Measurements from ENCODE around the gene ANP32A.

The ANP32A gene

GRCh38 chr15:68798346-68799094 lies 22.2 kb downstream of the ANP32A start:
- Histone ChIP-seq H3K36me3 (ENCODE audit: control insufficient read depth in 2 of 2, insufficient read depth in 2 of 2, low read length in 2 of 2) (no peaks in the 10 kb centered on the region), H3K27me3 (ENCODE audit: control insufficient read depth in 2 of 2, insufficient read depth in 2 of 2, low read length in 2 of 2) (no peaks in the 10 kb centered on the region), H3K4me3 (ENCODE audit: low read length in 2 of 2) (no peak overlapping the region), H3K9me3 (ENCODE audit: control insufficient read depth in 2 of 2, low read length in 2 of 2) (no peaks in the 10 kb centered on the region), H3K27ac (ENCODE audit: low read depth in 2 of 2, low read length in 2 of 2) (no peak overlapping the region), H3K9ac (ENCODE audit: low read depth in 1 of 2, low read length in 2 of 2) (no peak overlapping the region), H3K4me1 (ENCODE audit: control insufficient read depth in 2 of 2, insufficient read depth in 2 of 2, low read length in 2 of 2) (peaks cover 26 to 29% of the 10 kb centered on the region in 2 donors)

- Histone ChIP-seq H3K4me1 (ENCODE audit: control insufficient read depth in 2 of 2, insufficient read depth in 2 of 2, low read length in 2 of 2) (peaks cover 34 to 35% of the 10 kb centered on the region in 2 donors), H3K27ac (ENCODE audit: low read depth in 2 of 2, low read length in 2 of 2) (no peak overlapping the region), H3K36me3 (ENCODE audit: control insufficient read depth in 2 of 2, insufficient read depth in 2 of 2, low read length in 2 of 2) (no peaks in the 10 kb centered on the region), H3K4me3 (ENCODE audit: low read length in 2 of 2) (no peak overlapping the region), H3K27me3 (ENCODE audit: control insufficient read depth in 2 of 2, insufficient read depth in 2 of 2, low read length in 2 of 2) (no peaks in the 10 kb centered on the region), H3K9ac (ENCODE audit: low read depth in 1 of 2, low read length in 2 of 2) (no peak overlapping the region), H3K9me3 (ENCODE audit: control insufficient read depth in 2 of 2, low read length in 2 of 2) (no peaks in the 10 kb centered on the region)
Observed at GRCh38 chr15:68797599-68798345, 22.9 kb downstream of the ANP32A start.

- Histone ChIP-seq H3K27me3 (ENCODE audit: control insufficient read depth in 2 of 2, insufficient read depth in 2 of 2, low read length in 2 of 2) (no peaks in the 10 kb centered on the region), H3K36me3 (ENCODE audit: control insufficient read depth in 2 of 2, insufficient read depth in 2 of 2, low read length in 2 of 2) (no peaks in the 10 kb centered on the region), H3K27ac (ENCODE audit: low read depth in 2 of 2, low read length in 2 of 2) (no peak overlapping the region), H3K9me3 (ENCODE audit: control insufficient read depth in 2 of 2, low read length in 2 of 2) (no peaks in the 10 kb centered on the region), H3K4me1 (ENCODE audit: control insufficient read depth in 2 of 2, insufficient read depth in 2 of 2, low read length in 2 of 2) (peaks cover 39 to 41% of the 10 kb centered on the region in 2 donors), H3K9ac (ENCODE audit: low read depth in 1 of 2, low read length in 2 of 2) (no peak overlapping the region), H3K4me3 (ENCODE audit: low read length in 2 of 2) (no peak overlapping the region)
Observed at GRCh38 chr15:68797191-68797590, 23.5 kb downstream of the ANP32A start.

- H3K4me3 ChIP-seq (ENCODE audit: low read length in 2 of 2) = no peak overlapping the region
- no peaks in the 10 kb centered on the region for H3K36me3 ChIP-seq (ENCODE audit: control insufficient read depth in 2 of 2, insufficient read depth in 2 of 2, low read length in 2 of 2)
- H3K4me1 ChIP-seq (ENCODE audit: control insufficient read depth in 2 of 2, insufficient read depth in 2 of 2, low read length in 2 of 2) = peaks cover 39 to 47% of the 10 kb centered on the region in 2 donors
- no peaks in the 10 kb centered on the region for H3K9me3 ChIP-seq (ENCODE audit: control insufficient read depth in 2 of 2, low read length in 2 of 2)
- no peak overlapping the region for H3K9ac ChIP-seq (ENCODE audit: low read depth in 1 of 2, low read length in 2 of 2)
- H3K27ac ChIP-seq (ENCODE audit: low read depth in 2 of 2, low read length in 2 of 2) = no peak overlapping the region
- H3K27me3 ChIP-seq (ENCODE audit: control insufficient read depth in 2 of 2, insufficient read depth in 2 of 2, low read length in 2 of 2) = no peaks in the 10 kb centered on the region
Observed at GRCh38 chr15:68796576-68796975, 24.1 kb downstream of the ANP32A start.

- Histone ChIP-seq H3K36me3 (ENCODE audit: control insufficient read depth in 2 of 2, insufficient read depth in 2 of 2, low read length in 2 of 2) (no peaks in the 10 kb centered on the region), H3K4me3 (ENCODE audit: low read length in 2 of 2) (peak overlapping the region; percentile 13 to 63)
Observed at GRCh38 chr15:68795298-68795848, 25.3 kb downstream of the ANP32A start.

GRCh38 chr15:68794863-68795262 lies 25.8 kb downstream of the ANP32A start:
- no peaks in the 10 kb centered on the region for H3K9me3 ChIP-seq (ENCODE audit: control insufficient read depth in 2 of 2, low read length in 2 of 2)
- no peaks in the 10 kb centered on the region for H3K27me3 ChIP-seq (ENCODE audit: control insufficient read depth in 2 of 2, insufficient read depth in 2 of 2, low read length in 2 of 2)
- H3K9ac ChIP-seq (ENCODE audit: low read depth in 1 of 2, low read length in 2 of 2) = peak overlapping the region; percentile 38 to 44
- H3K4me1 ChIP-seq (ENCODE audit: control insufficient read depth in 2 of 2, insufficient read depth in 2 of 2, low read length in 2 of 2) = peaks cover 48 to 58% of the 10 kb centered on the region in 2 donors
- peak overlapping the region in 1 of 2 donors; percentile 8 for H3K4me3 ChIP-seq (ENCODE audit: low read length in 2 of 2)
- H3K36me3 ChIP-seq (ENCODE audit: control insufficient read depth in 2 of 2, insufficient read depth in 2 of 2, low read length in 2 of 2) = no peaks in the 10 kb centered on the region
- peak overlapping the region; percentile 72 to 74 for H3K27ac ChIP-seq (ENCODE audit: low read depth in 2 of 2, low read length in 2 of 2)

More at GRCh38 chr15:68795298-68795848, 25.3 kb downstream of the ANP32A start:
- H3K9ac ChIP-seq (ENCODE audit: low read depth in 1 of 2, low read length in 2 of 2) = peak overlapping the region; percentile 57 to 64
- H3K4me1 ChIP-seq (ENCODE audit: control insufficient read depth in 2 of 2, insufficient read depth in 2 of 2, low read length in 2 of 2) = peaks cover 43 to 53% of the 10 kb centered on the region in 2 donors
- H3K27ac ChIP-seq (ENCODE audit: low read depth in 2 of 2, low read length in 2 of 2) = peak overlapping the region; percentile 72 to 74
- no peaks in the 10 kb centered on the region for H3K27me3 ChIP-seq (ENCODE audit: control insufficient read depth in 2 of 2, insufficient read depth in 2 of 2, low read length in 2 of 2)
- no peaks in the 10 kb centered on the region for H3K9me3 ChIP-seq (ENCODE audit: control insufficient read depth in 2 of 2, low read length in 2 of 2)

GRCh38 chr15:68794307-68794706 lies 26.4 kb downstream of the ANP32A start:
- Histone ChIP-seq H3K36me3 (ENCODE audit: control insufficient read depth in 2 of 2, insufficient read depth in 2 of 2, low read length in 2 of 2) (no peaks in the 10 kb centered on the region), H3K27ac (ENCODE audit: low read depth in 2 of 2, low read length in 2 of 2) (peak overlapping the region; percentile 72 to 74), H3K4me1 (ENCODE audit: control insufficient read depth in 2 of 2, insufficient read depth in 2 of 2, low read length in 2 of 2) (peaks cover 53 to 64% of the 10 kb centered on the region in 2 donors), H3K9ac (ENCODE audit: low read depth in 1 of 2, low read length in 2 of 2) (peak overlapping the region in 1 of 2 donors; percentile 38), H3K4me3 (ENCODE audit: low read length in 2 of 2) (peak overlapping the region in 1 of 2 donors; percentile 10), H3K27me3 (ENCODE audit: control insufficient read depth in 2 of 2, insufficient read depth in 2 of 2, low read length in 2 of 2) (no peaks in the 10 kb centered on the region), H3K9me3 (ENCODE audit: control insufficient read depth in 2 of 2, low read length in 2 of 2) (no peaks in the 10 kb centered on the region)

- H3K4me3 ChIP-seq (ENCODE audit: low read length in 2 of 2) = peak overlapping the region in 1 of 2 donors; percentile 10
- peaks cover 59 to 69% of the 10 kb centered on the region in 2 donors for H3K4me1 ChIP-seq (ENCODE audit: control insufficient read depth in 2 of 2, insufficient read depth in 2 of 2, low read length in 2 of 2)
- H3K9ac ChIP-seq (ENCODE audit: low read depth in 1 of 2, low read length in 2 of 2) = no peak overlapping the region
- no peaks in the 10 kb centered on the region for H3K9me3 ChIP-seq (ENCODE audit: control insufficient read depth in 2 of 2, low read length in 2 of 2)
- H3K27me3 ChIP-seq (ENCODE audit: control insufficient read depth in 2 of 2, insufficient read depth in 2 of 2, low read length in 2 of 2) = no peaks in the 10 kb centered on the region
- no peaks in the 10 kb centered on the region for H3K36me3 ChIP-seq (ENCODE audit: control insufficient read depth in 2 of 2, insufficient read depth in 2 of 2, low read length in 2 of 2)
- H3K27ac ChIP-seq (ENCODE audit: low read depth in 2 of 2, low read length in 2 of 2) = peak overlapping the region; percentile 38 to 68
Observed at GRCh38 chr15:68793776-68794175, 26.9 kb downstream of the ANP32A start.

GRCh38 chr15:68792901-68793766 lies 27.6 kb downstream of the ANP32A start:
- Histone ChIP-seq H3K4me3 (ENCODE audit: low read length in 2 of 2) (peak overlapping the region in 1 of 2 donors; percentile 5), H3K36me3 (ENCODE audit: control insufficient read depth in 2 of 2, insufficient read depth in 2 of 2, low read length in 2 of 2) (no peaks in the 10 kb centered on the region), H3K27me3 (ENCODE audit: control insufficient read depth in 2 of 2, insufficient read depth in 2 of 2, low read length in 2 of 2) (no peaks in the 10 kb centered on the region), H3K9ac (ENCODE audit: low read depth in 1 of 2, low read length in 2 of 2) (no peak overlapping the region), H3K27ac (ENCODE audit: low read depth in 2 of 2, low read length in 2 of 2) (peak overlapping the region; percentile 38 to 68), H3K9me3 (ENCODE audit: control insufficient read depth in 2 of 2, low read length in 2 of 2) (no peaks in the 10 kb centered on the region), H3K4me1 (ENCODE audit: control insufficient read depth in 2 of 2, insufficient read depth in 2 of 2, low read length in 2 of 2) (peaks cover 65 to 71% of the 10 kb centered on the region in 2 donors)
